Measurements from ENCODE around the gene ABR. TPM values are rescaled to one million over a fixed set of nuclear protein-coding genes. Genes with fewer than 3 reads are reported as not detected.

The ABR gene
- total RNA-seq, 4 donors from 2014 or later = 78.0 to 208 (median 106) TPM

DNA sequence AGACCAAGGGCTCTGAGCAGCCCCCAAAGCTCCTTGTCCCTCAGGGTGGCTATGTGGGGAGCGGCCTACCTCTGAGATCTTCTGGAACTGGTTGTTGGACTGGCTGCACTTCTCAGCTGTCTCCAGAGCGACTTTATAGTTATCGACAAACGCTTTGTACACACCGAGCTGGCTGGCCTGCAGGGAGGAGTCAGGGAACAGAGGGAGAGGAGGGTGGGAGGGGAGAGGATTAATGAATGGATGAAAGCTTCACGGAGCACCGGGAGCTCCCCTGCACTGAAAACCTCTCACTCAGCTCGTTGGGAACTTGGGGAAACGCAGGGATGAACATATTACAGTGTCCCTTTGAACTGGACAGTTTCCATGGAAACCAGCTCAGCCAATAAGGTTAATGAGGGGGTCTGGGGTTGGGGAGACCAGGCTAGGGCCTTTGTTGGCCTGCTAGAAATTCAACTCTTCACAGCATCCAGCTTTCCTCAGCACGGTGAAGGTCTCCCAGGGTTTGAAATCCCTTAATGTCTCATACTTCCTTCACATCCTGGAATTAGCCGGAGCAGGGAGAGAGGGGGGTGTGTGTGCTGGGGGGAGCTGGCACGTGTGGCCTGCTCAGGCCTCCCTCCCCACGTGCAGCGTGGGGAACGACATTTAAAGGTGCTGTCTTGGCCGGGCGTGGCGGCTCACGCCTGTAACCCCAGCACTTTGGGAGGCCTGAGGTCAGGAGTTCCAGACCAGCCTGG, 96.2 kb downstream of the ABR start:
- Histone ChIP-seq H3K9me3 (no peaks in the 10 kb centered on the region), H3K36me3 (peaks cover 51% of the 10 kb centered on the region), H3K4me3 (no peak overlapping the region), H3K27ac (no peak overlapping the region), H3K27me3 (no peaks in the 10 kb centered on the region), H3K4me1 (peaks cover 44% of the 10 kb centered on the region)
- DNase-seq (ENCODE audit: low spot score in 2 of 2) = no peak
- TF ChIP-seq POLR2A (IDR thresholded peaks at IDR 0.05) (no peak), POLR2AphosphoS5 (IDR thresholded peaks at IDR 0.05) (no peak), EP300 (IDR thresholded peaks at IDR 0.05) (no peak)
- TF ChIP-seq, protein P1, sequence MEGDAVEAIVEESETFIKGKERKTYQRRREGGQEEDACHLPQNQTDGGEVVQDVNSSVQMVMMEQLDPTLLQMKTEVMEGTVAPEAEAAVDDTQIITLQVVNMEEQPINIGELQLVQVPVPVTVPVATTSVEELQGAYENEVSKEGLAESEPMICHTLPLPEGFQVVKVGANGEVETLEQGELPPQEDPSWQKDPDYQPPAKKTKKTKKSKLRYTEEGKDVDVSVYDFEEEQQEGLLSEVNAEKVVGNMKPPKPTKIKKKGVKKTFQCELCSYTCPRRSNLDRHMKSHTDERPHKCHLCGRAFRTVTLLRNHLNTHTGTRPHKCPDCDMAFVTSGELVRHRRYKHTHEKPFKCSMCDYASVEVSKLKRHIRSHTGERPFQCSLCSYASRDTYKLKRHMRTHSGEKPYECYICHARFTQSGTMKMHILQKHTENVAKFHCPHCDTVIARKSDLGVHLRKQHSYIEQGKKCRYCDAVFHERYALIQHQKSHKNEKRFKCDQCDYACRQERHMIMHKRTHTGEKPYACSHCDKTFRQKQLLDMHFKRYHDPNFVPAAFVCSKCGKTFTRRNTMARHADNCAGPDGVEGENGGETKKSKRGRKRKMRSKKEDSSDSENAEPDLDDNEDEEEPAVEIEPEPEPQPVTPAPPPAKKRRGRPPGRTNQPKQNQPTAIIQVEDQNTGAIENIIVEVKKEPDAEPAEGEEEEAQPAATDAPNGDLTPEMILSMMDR (IDR thresholded peaks at IDR 0.05) = no peak
- 68% methylated on average over 19 of the region's 19 CpGs for WGBS

GRCh38 chr17:1082579-1082978, 97.2 kb downstream of the ABR start:
- no peak overlapping the region for H3K27ac ChIP-seq
- 74% methylated on average over 8 of the region's 8 CpGs for WGBS
- no peak for DNase-seq (ENCODE audit: low spot score in 2 of 2)

GRCh38 chr17:1078831-1079561, 100.8 kb downstream of the ABR start:
- Histone ChIP-seq H3K36me3 (peaks cover 71% of the 10 kb centered on the region), H3K27me3 (no peaks in the 10 kb centered on the region), H3K9me3 (no peaks in the 10 kb centered on the region), H3K27ac (no peak overlapping the region), H3K4me3 (no peak overlapping the region), H3K4me1 (peaks cover 24% of the 10 kb centered on the region)
- DNase-seq (ENCODE audit: low spot score in 2 of 2) = no peak
- WGBS = 75% methylated on average over 43 of the region's 43 CpGs
- TF ChIP-seq POLR2A (IDR thresholded peaks at IDR 0.05) = no peak
- TF ChIP-seq, protein P1 (IDR thresholded peaks at IDR 0.05) = no peak
- no peak for TF ChIP-seq EP300 (IDR thresholded peaks at IDR 0.05)
- TF ChIP-seq POLR2AphosphoS5 (IDR thresholded peaks at IDR 0.05) = no peak

More at GRCh38 chr17:1082579-1082978, 97.2 kb downstream of the ABR start:
- H3K4me3 ChIP-seq = no peak overlapping the region
- no peaks in the 10 kb centered on the region for H3K27me3 ChIP-seq
- H3K36me3 ChIP-seq = peaks cover 62% of the 10 kb centered on the region
- H3K9me3 ChIP-seq = no peaks in the 10 kb centered on the region
- no peak for TF ChIP-seq POLR2A (IDR thresholded peaks at IDR 0.05)
- no peak for TF ChIP-seq POLR2AphosphoS5 (IDR thresholded peaks at IDR 0.05)
- TF ChIP-seq, protein P1 (IDR thresholded peaks at IDR 0.05) = no peak
- TF ChIP-seq EP300 (IDR thresholded peaks at IDR 0.05) = no peak
- H3K4me1 ChIP-seq = peaks cover 33% of the 10 kb centered on the region

GRCh38 chr17:1077986-1078711, 101.6 kb downstream of the ABR start:
- no peak for TF ChIP-seq POLR2A (IDR thresholded peaks at IDR 0.05)
- no peak for TF ChIP-seq POLR2AphosphoS5 (IDR thresholded peaks at IDR 0.05)
- TF ChIP-seq EP300 (IDR thresholded peaks at IDR 0.05) = no peak
- TF ChIP-seq, protein P1 (IDR thresholded peaks at IDR 0.05) = no peak
- H3K27ac ChIP-seq = no peak overlapping the region
- DNase-seq (ENCODE audit: low spot score in 2 of 2) = no peak
- WGBS = 81% methylated on average over 33 of the region's 42 CpGs
- peaks cover 68% of the 10 kb centered on the region for H3K36me3 ChIP-seq
- no peaks in the 10 kb centered on the region for H3K9me3 ChIP-seq
- H3K4me3 ChIP-seq = no peak overlapping the region
- H3K4me1 ChIP-seq = peaks cover 24% of the 10 kb centered on the region
- H3K27me3 ChIP-seq = no peaks in the 10 kb centered on the region

Data from suprapubic skin (tissue), 4 donors.